Activated T-helper 2 cell treated with anti-CD3 and anti-CD28 coated beads, Interferon-gamma antibody, Interleukin-2, Interleukin-4, amounts not matched to agents 10 μg/mL and 5 μg/mL and 100 μg/mL, durations not matched to agents 14 hours and 24 hours and 36 hours (primary cell): ENCODE measurements around the gene CMTM8. TPM values are rescaled to one million over a fixed set of nuclear protein-coding genes. Genes with fewer than 3 reads are reported as not detected.
"Not testable (repeated sequence)": the region's sequence is repeated elsewhere in the genome, so short reads cannot be mapped to it uniquely, and the experiment has no call there.

Experiments used
- DNase-seq: peaks from one replicate; pipeline ENCODE4 v3.0.0; 2021; ENCODE audit warnings: low spot score
- H3K27ac Mint-ChIP-seq: one replicate; pipeline ENCODE4 v1.8.0; 2021; ENCODE audit warnings: mixed read lengths
- H3K27me3 Mint-ChIP-seq: one replicate; pipeline ENCODE4 v1.8.0; 2021; ENCODE audit warnings: low read depth, mixed read lengths
- H3K36me3 Mint-ChIP-seq: one replicate; pipeline ENCODE4 v1.8.0; 2021; ENCODE audit warnings: low read depth, mixed read lengths
- H3K4me1 Mint-ChIP-seq: one replicate; pipeline ENCODE4 v1.8.0; 2021; ENCODE audit warnings: low read depth, mixed read lengths
- H3K4me3 Mint-ChIP-seq: one replicate; pipeline ENCODE4 v1.8.0; 2021; ENCODE audit warnings: low read depth, mild to moderate bottlenecking, moderate library complexity, mixed read lengths
- H3K9me3 Mint-ChIP-seq: one replicate; pipeline ENCODE4 v1.8.0; 2021; ENCODE audit warnings: mixed read lengths
- intact Hi-C: fragments of 100-400 bp; cut with micrococcal nuclease; formaldehyde crosslinking; loops from one replicate; pipeline ENCODE4 v1.15.1; 2023
- total RNA-seq: library from RNA; stranded (reverse); gene quantifications from 2 replicates; pipeline ENCODE4 v1.2.3, GENCODE V29; 2022

Gene CMTM8
- total RNA-seq, 1 donor from 2014 or later = 3.6 TPM

DNA sequence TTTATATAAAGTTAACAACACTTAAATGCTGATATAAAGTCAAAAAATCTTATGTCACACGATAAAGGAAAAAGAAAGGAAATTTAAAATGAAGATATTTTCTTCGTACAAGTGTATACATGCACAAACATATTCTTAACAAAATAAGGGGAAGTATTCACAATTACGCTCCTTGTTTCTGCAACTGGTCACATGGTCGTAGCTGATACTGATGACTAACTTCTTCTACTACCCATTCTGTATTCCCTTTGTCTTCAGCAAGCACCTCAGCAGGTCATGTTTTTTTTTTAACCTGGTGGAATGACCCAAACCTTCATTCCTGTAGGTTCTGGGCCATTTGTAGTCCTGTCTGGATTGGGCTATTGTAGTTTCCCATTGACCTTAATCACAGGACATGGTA, 30.0 kb upstream of the CMTM8 start:
- Mint-ChIP-seq H3K4me3 (no peak overlapping the region), H3K27ac (no peak overlapping the region), H3K4me1 (no peaks in the 10 kb centered on the region), H3K9me3 (no peaks in the 10 kb centered on the region), H3K36me3 (no peaks in the 10 kb centered on the region), H3K27me3 (peaks cover 21% of the 10 kb centered on the region)
- intact Hi-C loops = no loop called here
- no peak for DNase-seq

DNA sequence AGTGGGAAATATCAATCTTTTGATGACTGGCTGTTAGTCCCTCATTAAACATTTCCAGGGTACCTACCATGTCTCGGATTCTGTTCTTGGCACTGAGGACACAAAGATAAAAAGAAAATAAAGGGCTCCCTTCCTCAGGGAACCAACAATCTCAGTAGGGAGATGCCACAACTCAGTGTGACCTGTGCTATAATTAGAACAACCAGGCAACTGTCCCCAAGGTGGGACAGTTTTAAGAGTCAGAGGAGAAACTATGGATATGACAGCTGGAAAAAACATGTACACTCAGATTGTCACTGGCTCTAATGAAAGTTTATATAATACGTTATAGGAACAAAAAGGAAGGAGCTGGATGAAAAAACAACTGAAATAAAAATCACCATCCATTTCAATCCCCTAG, 23.3 kb upstream of the CMTM8 start:
- Mint-ChIP-seq H3K4me3 (no peak overlapping the region), H3K36me3 (no peaks in the 10 kb centered on the region), H3K4me1 (no peaks in the 10 kb centered on the region), H3K27me3 (peaks cover 11% of the 10 kb centered on the region), H3K9me3 (peaks cover 11% of the 10 kb centered on the region), H3K27ac (no peak overlapping the region)
- intact Hi-C loops = no loop called here
- DNase-seq = no peak

DNA sequence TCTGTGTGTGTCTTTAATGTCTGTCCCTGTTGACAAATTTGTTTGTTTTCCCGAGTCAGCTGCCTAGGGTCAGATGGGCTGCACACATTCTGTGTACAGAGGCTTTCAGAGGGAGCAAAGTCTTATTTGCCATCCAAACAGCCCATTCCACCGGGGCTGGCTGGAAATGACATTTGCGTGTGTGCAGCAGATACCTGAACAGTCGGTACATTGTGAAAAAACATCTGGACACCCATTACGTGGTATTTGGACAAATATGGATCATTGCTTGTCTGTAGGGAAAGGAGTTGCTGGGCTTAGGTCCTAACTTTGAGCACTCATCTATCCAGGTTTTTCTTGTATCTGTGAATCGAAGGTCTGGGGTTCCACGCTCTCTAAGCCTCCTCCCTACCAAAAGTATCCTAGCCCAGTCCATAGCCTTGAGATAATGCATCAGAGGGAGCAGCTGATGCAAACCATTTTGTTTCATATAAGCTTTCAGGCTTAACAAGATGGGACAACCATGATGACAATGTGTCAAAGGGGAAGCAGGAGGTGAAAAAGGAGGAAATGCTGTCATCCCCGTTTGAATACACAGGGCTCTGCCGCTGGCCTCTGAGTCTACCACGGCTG, 22.2 kb upstream of the CMTM8 start:
- DNase-seq = no peak

DNA sequence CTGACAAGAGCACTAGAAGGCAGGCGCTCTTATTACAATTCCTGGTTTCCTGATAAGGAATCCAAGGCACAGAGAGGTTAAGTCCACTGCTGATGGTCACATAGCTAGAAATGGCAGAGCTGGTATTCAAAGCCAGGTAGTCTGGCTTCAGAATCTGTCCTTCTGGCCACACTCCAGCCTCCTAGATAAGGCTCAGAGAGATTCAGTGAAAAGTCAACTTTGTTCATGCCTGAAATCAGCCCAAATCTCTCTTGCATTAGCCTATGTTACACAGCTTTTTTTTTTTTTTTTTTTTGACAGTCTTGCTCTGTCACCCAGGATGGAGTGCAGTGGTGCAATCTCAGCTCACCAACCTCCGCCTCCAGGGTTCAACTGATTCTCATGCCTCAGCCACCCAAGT, 21.1 kb upstream of the CMTM8 start:
- Mint-ChIP-seq H3K4me1 (no peaks in the 10 kb centered on the region), H3K27ac (no peak overlapping the region), H3K9me3 (peaks cover 15% of the 10 kb centered on the region), H3K27me3 (peaks cover 11% of the 10 kb centered on the region), H3K4me3 (no peak overlapping the region), H3K36me3 (no peaks in the 10 kb centered on the region)
- no peak for DNase-seq
- intact Hi-C loops = no loop called here

More for the DNA sequence above, 22.2 kb upstream of the CMTM8 start:
- intact Hi-C loops = no loop called here
- Mint-ChIP-seq H3K27ac (no peak overlapping the region), H3K27me3 (peaks cover 11% of the 10 kb centered on the region), H3K4me3 (no peak overlapping the region), H3K9me3 (peaks cover 15% of the 10 kb centered on the region), H3K36me3 (no peaks in the 10 kb centered on the region), H3K4me1 (no peaks in the 10 kb centered on the region)

DNA sequence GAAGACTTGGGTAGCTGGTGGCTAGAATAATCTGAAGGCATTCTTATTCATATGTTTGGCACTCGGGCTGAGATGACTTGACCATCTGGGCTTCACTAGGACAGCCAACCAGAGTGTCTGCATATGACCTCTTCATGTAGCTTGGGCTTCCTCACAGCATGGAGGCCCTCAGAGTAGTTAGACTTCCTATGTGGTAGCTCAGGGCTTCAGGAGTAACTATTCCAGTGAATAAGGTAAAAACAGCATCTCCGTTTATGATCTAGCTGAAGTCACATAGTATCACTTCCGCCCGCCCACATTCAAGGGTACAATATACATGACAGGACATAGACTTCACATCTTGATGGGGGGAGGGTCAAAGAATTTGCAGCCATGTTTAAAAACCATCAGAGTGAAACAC, 18.9 kb upstream of the CMTM8 start:
- H3K27ac Mint-ChIP-seq = no peak overlapping the region
- H3K27me3 Mint-ChIP-seq = peaks cover 17% of the 10 kb centered on the region
- no peak overlapping the region for H3K4me3 Mint-ChIP-seq
- H3K36me3 Mint-ChIP-seq = no peaks in the 10 kb centered on the region
- intact Hi-C loops = no loop called here
- H3K9me3 Mint-ChIP-seq = peaks cover 15% of the 10 kb centered on the region
- H3K4me1 Mint-ChIP-seq = no peaks in the 10 kb centered on the region
- no peak for DNase-seq

DNA sequence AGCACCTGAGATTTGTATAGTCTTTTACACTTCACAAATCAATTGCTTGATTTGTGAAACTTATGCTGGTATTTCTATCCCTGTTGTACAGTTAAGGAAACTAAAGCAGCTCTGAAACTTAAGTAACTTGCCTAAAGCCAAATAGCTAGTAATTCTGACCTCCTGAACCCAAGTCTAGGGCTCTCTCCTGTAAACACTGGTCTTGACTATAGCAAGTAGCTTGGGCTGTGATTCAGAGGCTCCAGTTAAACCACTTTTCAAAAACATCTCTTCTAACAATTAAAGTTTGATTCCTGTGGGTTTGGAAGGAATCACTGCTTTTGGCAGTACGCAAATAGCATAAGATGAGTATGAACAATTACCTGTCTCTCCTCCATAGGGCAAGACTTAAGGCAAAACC, 18.5 kb upstream of the CMTM8 start:
- Mint-ChIP-seq H3K36me3 (no peaks in the 10 kb centered on the region), H3K4me3 (no peak overlapping the region), H3K27me3 (peaks cover 15% of the 10 kb centered on the region), H3K9me3 (peaks cover 15% of the 10 kb centered on the region), H3K27ac (no peak overlapping the region), H3K4me1 (no peaks in the 10 kb centered on the region)
- intact Hi-C loops = no loop called here
- DNase-seq = no peak

DNA sequence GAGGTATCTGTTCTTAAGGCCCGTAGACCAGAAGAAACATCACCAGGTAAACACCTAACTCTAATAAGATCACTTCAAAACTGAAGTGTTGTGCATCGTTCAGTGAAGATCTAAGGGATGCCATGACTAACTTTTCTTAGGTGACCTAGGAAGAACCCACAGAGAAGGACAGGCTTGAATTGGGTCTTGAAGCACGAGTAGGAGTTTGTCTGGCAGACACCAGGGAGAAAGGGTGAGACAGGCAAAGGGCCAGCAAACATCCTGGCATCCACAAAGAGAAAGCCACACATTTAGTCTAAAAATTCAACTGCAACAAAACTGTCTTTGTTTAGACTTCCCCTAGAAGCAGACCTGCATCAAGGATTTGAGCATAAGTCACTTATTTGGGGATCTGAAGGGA, 15.5 kb upstream of the CMTM8 start:
- H3K27me3 Mint-ChIP-seq = peaks cover 10% of the 10 kb centered on the region
- intact Hi-C loops = no loop called here
- no peaks in the 10 kb centered on the region for H3K4me1 Mint-ChIP-seq
- no peak overlapping the region for H3K4me3 Mint-ChIP-seq
- no peaks in the 10 kb centered on the region for H3K36me3 Mint-ChIP-seq
- H3K9me3 Mint-ChIP-seq = peaks cover 15% of the 10 kb centered on the region
- no peak overlapping the region for H3K27ac Mint-ChIP-seq
- DNase-seq = no peak

DNA sequence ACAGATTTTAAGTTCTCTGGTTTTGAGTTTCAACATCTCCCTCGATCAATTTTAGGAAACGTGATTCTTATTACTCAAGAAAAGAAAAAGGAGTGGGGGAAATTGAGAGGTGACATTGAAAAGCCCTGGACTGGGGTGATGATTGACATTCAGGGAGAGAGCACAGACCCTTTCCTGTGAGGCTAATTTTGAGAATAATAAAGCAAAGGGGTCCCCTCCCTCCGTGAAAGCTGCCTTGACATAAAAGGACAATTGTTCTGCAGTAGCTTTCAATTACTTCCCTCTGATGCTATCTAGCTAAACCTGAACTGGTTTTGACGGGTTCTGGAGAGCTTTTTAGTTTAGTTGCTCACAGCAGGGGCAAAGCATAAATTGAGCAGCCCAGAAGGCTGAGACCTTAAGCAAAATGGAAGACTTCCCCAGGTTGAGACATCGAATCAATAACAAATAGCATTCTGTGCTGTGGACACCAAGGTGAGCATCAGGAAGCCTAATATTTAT, 14.4 kb upstream of the CMTM8 start:
- Mint-ChIP-seq H3K27ac (no peak overlapping the region), H3K36me3 (no peaks in the 10 kb centered on the region), H3K4me3 (no peak overlapping the region), H3K27me3 (peaks cover 10% of the 10 kb centered on the region), H3K9me3 (peaks cover 14% of the 10 kb centered on the region), H3K4me1 (no peaks in the 10 kb centered on the region)
- intact Hi-C loops = no loop called here
- DNase-seq = no peak

DNA sequence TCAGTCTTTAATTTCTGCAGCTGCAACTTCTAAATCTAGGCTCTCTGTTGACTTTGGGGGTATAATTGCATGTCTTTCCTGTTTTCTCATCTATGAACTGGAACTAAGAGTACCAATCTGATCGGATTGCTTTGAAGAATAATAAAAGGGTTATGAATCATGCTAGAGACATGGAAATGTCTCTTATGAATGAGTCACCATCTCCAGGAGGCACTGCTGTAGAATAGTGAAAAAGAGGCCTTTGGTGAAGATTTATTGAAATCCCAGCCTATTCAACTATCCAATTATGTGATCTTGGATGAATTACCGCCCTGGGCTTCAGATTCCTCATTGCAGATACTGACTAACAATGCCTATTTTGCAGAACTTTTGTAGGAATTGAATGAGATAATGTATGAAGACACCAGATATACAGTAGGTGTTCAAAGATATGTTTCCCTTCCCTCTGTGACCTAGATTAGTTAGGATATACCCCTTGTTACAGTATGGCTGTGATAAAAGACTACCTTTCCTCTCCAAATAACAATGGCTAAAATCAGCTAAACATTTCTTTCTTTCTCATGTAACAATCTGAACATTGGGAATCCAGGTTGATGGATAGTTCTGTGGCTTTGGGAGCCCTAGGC, 11.5 kb upstream of the CMTM8 start:
- Mint-ChIP-seq H3K27me3 (peaks cover 15% of the 10 kb centered on the region), H3K9me3 (no peaks in the 10 kb centered on the region), H3K27ac (no peak overlapping the region), H3K4me1 (no peaks in the 10 kb centered on the region), H3K4me3 (no peak overlapping the region), H3K36me3 (no peaks in the 10 kb centered on the region)
- intact Hi-C loops = no loop called here
- DNase-seq = no peak

DNA sequence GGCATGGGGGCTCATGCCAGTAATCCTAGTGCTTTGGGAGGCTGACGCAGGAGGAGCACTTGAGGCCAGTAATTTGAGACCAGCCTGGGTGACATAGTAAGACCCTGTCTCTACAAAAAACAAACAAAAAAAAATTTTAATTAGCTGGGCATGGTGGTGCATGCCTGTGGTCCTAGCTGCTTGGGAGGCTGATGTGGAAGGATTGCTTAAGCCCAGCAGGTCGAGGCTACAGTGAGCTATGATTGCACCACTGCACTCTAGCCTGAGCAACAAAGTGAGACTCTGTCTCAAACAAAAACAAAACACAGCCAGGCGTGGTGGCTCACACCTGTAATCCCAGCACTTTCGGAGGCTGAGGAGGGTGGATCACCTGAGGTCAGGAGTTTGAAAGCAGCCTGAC, 9.7 kb upstream of the CMTM8 start:
- H3K4me1 Mint-ChIP-seq, H3K4me3 Mint-ChIP-seq, intact Hi-C loops, H3K9me3 Mint-ChIP-seq, H3K27ac Mint-ChIP-seq, H3K36me3 Mint-ChIP-seq, DNase-seq: not testable (repeated sequence)
- H3K27me3 Mint-ChIP-seq = peaks cover 14% of the 10 kb centered on the region

DNA sequence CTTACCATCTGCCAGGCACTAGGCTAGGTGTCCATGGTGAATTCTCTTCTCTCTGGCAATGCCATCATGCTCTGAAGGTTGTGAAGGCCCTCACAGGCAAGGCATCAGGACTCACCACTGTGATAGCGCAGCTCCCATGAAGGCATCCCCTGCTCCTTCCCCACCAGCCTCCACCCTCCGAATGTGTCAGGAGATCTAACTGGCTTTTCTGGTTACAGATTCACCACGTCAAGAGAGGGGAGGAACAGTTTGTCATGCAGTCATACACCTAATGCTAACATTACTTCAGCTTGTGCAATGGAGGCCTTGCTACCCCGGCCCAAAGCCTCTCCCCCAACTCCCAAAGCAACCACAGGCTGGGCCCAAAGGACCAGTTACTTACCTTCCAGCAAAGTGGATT, 8.9 kb upstream of the CMTM8 start:
- Mint-ChIP-seq H3K36me3 (no peaks in the 10 kb centered on the region), H3K4me1 (no peaks in the 10 kb centered on the region), H3K27ac (no peak overlapping the region), H3K4me3 (no peak overlapping the region), H3K27me3 (peaks cover 14% of the 10 kb centered on the region), H3K9me3 (no peaks in the 10 kb centered on the region)
- intact Hi-C loops = no loop called here
- no peak for DNase-seq

DNA sequence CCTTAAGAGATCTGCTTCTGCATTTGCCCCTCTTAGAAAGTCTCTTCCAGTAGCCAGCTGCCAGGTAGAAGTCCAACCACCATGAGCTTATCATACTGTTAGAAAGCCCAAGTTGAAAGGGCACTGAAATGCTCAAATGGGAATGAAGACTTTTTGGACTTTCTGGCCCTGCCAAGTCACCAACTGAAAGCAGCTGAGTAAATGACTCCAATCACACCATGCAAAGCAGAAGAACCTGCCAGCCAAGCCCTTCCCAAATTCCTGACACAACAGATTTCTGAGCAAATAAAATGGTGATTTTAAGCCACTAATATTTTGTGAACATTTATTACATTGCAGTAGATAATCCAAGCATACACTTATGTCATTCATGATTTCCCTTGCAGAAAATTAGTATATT, 2.1 kb upstream of the CMTM8 start:
- intact Hi-C loops = no loop called here
- peaks cover 36% of the 10 kb centered on the region for H3K27me3 Mint-ChIP-seq
- peaks cover 10% of the 10 kb centered on the region for H3K36me3 Mint-ChIP-seq
- H3K4me1 Mint-ChIP-seq = peaks cover 17% of the 10 kb centered on the region
- no peak overlapping the region for H3K4me3 Mint-ChIP-seq
- H3K27ac Mint-ChIP-seq = no peak overlapping the region
- peaks cover 16% of the 10 kb centered on the region for H3K9me3 Mint-ChIP-seq
- DNase-seq = no peak

DNA sequence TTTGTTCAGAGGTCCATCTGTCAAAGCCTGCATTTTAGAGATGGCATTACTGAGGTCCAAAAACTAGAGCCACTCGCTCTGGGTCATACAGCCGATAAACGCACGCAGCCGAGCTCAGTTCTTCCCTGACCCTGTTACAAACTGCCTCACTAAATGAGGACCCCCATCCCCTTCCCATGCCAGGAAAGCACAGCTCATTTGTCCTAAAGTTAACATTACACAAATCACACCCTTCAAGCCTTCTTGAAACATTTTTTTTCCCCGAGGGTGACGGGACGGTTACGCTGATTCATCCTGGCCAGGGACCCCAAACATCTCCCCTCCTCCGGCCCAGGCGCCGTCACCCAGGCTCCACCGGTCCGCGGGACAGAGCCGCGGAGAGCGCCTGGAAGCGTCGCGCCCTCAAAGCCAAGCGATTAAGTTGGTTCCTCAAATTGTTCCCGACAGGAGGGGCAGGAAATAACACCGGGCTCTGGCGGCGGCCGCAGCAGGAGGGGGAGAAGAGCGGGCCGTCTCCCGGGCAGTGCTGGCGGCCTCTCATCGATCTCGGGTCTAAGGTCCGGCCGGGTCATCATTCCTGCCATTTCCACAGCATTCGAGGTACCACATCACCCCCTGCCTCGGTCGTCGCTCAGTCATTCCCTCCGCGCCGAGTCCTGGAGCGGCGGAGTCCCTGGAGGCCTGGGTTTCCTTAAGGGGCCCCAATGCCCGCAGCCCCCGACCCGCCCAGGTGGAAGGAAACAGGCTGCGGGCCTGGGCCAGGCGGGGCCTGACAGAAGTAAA, 619 bp upstream of the CMTM8 start:
- no peak for DNase-seq
- intact Hi-C loops = loop anchor here (2.0 kb wide), 2 partner anchors 19 to 59 kb away; no protein-coding TSS in a partner anchor
- H3K27ac Mint-ChIP-seq = no peak overlapping the region
- peak overlapping the region; percentile 61 for H3K4me3 Mint-ChIP-seq
- H3K4me1 Mint-ChIP-seq = peaks cover 17% of the 10 kb centered on the region
- H3K27me3 Mint-ChIP-seq = peaks cover 34% of the 10 kb centered on the region
- H3K9me3 Mint-ChIP-seq = peaks cover 16% of the 10 kb centered on the region
- peaks cover 14% of the 10 kb centered on the region for H3K36me3 Mint-ChIP-seq
